Body of pancreas (tissue), 4 donors: Measurements from ENCODE around the gene PPP6R1.

Source experiments
- CTCF ChIP-seq, 7 experiments: fragments of 450-650 bp in 4 of 7; fragments of 200-600 bp in 3 of 7; sonication (generic) in 3 of 7; IDR thresholded peaks; one replicate each; pipeline ENCODE4 v1.5.1; 2016 to 2019; ENCODE audit warnings: antibody characterized with exemption in 7 of 7
- POLR2A ChIP-seq, 3 donors: fragments of 450-650 bp; IDR thresholded peaks; one replicate each; pipeline ENCODE4 v1.6.1; 2016; ENCODE audit warnings: antibody characterized with exemption in 3 of 3, mild to moderate bottlenecking in 2 of 3

- no peak for TF ChIP-seq CTCF (IDR thresholded peaks at IDR 0.05)
- peak in 2 of 3 donors; percentile 66 to 69 for TF ChIP-seq POLR2A (IDR thresholded peaks at IDR 0.05)
Measured at GRCh38 chr19:55279770-55280643, 21.2 kb upstream of the PPP6R1 start, which contains the start of gene HSPBP1.
